T follicular helper cell (primary cell): ENCODE data around the gene MOB1A.
"Not testable (repeated sequence)": the region's sequence is repeated elsewhere in the genome, so short reads cannot be mapped to it uniquely, and the experiment has no call there.

Source experiments
- DNase-seq: peaks from one replicate; pipeline ENCODE4 v3.0.0-alpha.2; 2020; ENCODE audit warnings: low read depth
- total RNA-seq, 2 experiments: gene quantifications; one replicate each; lab custom pipeline; 2026; lab: John Stamatoyannopoulos, UW

MOB1A gene
- total RNA-seq, result 344 to 348 reads per million in 2 experiments

DNA sequence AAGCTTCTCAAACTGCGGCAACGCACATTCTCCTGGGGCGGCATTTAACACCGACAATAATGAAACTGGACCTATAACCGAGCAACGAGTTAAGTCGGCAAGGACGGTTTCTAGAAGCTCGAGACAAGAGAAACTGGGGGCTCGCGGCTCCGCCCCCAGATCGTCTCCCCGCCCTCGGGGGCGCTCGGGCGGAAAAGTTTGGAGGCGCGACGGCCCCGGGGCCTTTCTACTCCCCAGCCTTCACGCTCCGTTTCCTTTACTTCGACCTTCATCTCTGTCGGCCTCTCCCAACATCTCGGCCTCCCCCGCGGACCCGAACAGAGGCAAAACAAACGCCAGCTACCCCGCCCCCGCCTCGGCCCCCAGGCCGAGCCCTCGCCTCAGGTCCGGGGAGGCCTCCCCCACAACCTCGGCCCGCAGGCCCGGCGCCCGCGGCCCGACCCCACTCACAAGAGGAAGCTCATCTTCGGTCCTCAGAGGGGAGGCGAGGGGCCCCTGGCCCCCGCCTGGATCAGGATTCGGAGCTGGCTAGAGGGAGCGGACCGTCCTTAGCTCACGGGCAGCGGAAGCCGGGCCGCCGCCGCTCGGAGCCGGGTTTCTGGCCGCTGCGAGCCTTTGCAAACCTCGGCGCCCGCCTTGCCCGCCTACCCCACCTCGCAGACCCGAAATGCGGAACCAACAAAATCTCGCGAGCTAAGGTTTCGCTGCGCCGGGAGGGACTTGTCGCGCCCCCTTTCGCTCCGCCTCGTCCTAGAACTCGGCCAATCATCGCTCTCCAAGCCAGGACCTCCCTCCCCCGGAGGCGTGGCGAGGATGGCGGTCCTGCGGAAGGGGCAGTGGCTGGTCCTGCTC, at the start of gene MOB1A:
TSS of gene MOB1A (minus strand) at position 669 of the 852 bp plus-strand sequence. CDS start at position 464, 205 bp downstream.
- peak; percentile 96 for DNase-seq

DNA sequence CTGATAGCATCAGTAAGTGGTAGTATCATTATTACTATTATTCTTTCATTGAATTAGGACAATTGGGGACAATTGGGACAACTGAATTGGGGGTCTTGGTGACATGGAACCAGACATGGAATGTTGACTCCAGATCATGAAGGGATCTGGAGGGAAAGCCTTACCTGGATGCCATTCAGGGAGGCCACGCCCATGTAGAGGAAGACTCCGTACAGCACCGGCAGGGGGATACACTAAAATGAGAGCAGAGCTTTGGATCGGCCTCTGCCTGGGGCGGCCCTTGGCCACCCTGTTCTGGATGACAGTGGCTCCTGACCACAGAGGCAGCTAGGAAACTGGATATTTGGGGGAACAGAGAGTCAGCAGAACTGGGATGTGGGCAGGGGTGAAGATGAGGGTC, 49.0 kb upstream of the MOB1A start:
- DNase-seq, result no peak

DNA sequence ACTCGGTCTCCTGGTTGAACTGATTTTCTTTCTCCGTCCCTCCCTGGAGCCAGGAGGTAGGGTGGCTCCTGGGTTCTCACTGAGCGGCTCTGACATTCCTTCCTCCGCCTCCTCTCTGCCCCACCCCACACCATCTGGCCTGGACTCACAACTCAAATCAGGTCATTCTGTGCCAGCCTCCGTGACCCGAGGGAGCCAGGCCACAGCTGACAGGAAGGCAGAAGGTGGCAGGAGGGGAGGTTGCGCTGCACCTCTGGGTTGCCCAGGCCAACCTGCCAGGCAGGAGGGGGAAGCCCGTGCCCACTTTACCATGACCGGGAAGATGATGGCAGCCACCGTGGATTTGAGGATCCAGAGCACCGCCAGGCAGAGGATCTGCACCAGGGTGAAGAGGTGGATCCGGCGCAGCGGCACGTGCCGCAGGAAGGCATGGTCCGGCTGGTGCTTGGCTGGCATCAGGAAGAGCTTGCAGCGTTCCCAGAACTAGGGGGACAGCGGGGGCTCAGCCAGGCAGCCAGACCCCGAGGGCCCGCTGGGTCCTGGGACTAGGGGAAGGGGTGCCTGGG, 48.1 kb upstream of the MOB1A start:
- DNase-seq, result no peak

DNA sequence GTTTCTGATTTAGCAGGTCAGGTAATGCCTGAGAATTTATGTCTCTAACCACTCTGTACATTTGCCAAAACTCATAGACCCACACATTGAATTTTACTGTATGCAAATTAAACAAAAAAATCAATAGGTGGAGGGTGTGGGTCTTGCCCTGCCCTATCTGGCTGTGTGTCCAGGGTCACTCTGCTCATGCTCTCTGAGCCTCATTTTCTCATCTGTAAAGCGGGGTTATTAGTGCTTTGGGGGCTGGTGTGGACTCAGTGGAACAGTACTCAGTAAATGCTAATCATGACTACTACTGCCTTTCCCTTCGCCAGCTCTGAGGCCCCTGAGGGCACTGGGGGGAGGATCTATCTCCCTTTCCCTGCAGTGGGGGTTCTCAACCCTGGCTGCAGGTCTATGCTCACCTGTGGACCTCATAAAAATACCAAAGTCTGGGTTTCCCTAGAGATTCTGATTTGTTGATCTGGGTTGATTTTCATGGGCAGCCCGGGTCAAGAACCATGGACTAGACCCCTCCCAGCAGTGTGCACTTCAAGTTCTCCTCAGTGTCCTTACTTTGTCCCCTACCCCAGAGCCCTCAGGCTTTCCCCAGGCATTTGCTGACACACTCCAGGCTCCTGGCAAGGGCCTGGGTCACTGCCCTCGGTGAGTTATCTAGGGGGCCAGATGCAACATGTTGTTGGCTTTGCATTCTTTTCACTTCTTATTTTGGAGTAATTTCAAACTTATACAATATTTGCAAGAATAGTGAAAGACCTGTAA, 47.2 kb upstream of the MOB1A start:
- DNase-seq, result no peak

DNA sequence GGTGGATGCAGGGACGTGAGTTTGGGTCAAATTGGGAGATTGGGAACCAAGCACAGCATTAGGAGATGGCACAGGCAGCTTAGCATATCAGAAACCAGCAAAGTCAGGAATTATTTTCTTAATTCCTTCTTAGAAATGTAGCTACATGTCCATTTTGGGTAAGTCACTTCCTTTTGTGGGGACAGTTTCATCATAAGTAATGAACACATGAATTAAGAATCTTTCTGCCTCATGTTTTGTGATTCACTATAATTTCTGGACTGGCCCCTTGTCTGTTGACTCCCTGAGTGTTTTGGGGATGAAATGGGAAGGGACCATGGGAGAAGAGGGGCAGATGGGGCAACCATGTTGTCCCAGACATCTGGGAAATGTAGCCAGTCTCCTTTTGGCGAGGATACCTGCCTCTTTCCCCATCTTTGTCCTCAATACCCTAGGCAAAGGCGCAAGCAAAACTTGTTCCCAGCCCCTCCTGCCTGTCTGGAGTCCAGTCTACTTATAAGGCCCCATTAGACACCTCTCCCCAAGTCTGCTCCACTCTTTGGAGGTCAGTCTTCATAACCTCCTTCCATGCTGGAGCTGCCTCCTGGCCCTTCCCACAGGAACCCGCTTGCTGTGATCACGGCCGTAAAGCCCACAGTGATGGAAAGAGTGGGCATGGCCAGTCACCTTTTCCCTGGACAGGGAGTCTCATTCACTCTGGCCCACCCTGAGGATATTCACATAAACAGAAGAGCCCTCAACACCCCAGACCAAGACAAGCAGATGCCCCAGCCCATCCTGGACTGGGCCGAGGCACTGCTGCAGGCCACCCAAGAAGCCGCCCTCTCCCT, 45.5 kb upstream of the MOB1A start:
- DNase-seq, result no peak

DNA sequence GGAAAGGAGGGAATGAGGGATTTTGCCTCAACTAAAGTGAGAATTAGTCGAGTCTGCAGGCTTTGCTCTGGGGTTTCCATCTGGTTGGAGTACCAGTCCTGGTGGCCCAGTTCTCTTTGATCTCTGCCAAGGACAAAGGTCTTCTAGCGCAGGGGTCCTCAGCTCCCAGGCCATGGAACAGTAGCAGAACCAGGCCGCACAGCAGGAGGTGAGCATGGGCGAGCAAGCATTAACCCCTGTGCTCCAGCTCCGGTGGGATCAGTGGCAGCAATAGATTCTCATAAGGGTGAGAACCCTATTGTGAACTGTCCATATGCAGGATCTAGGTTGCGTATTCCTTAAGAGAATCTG, 43.6 kb upstream of the MOB1A start:
- DNase-seq, result no peak

DNA sequence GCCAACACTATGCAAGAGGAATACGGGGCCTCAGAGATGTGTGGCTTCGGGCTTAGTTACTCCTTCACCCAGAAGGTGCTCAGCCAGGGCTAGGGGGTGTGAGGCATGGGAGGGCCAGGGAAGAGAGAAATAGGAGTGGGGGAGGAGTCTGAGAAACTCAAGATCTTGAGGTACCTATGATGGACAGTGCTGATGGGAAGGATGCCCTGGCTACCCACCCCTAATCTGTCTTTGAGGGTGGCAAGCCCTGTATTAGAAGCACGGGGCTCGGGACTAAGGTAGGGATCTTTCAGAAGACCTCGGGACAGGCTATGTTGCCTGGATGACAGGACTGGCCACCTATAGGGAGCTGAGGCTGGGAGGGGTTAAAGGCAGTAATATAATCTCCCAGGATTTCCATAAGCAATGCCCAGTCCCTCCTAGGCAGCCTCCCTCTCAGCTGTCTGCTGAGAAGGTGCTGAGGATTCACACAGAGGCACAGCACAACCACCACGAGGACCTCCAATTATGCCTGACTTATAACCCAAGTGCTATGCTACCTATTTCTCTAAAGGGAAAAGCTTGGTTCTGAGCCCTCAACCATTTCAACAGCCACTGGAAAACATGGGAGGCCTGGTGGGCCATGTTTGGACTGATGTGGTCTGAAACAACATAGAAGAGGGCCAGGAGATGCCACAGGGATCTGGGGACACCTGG, 43.1 kb upstream of the MOB1A start:
- no peak for DNase-seq

DNA sequence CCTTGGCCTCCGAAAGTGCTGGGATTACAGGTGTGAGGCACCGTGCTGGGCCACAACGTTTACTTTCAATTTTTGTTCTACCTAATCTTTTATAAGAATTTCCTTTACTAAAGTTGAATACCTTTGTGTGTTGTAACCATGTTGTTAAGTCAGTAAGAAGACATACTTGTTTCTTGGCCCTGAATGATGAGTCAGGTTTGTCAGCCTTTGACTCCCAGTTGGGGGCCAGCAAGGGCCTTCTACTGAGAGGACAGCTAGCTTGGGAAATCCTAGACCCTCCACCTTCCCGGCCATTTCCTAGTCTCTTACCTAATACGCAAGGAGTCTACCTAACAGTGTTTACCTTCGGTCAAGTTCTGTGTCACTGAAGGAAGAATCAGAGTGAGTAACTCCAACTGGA, 42.4 kb upstream of the MOB1A start:
- no peak for DNase-seq

DNA sequence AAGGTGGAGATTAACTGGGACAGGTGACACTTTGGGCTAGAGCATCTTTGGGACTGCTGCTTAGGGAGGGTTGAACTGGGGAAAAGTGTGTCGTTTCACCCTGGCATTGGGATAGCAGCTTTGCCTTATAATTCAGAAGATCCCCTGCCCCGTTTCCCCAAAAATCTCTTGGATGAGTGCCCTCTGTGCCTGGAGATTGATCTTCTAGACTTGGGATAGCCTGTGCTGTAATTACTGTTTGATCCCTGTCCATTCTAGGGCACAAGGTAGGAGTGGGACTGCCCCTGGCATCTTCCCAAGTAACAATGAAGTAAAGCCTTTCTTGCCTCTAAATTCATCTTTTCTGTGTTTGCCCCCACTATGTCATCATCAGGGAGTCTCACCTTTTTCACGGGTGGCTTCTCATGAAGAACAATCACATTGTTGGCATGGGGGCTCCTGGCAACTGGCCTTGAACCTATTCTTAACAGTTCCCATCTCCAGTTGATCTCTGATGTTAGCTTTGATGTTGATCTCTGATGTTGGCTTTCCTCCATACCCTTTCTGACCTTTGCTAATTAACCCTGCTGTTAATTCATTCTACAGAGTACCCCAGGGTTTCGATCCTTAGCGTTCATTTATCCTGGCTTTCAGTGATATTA, 41.3 kb upstream of the MOB1A start:
- no peak for DNase-seq

DNA sequence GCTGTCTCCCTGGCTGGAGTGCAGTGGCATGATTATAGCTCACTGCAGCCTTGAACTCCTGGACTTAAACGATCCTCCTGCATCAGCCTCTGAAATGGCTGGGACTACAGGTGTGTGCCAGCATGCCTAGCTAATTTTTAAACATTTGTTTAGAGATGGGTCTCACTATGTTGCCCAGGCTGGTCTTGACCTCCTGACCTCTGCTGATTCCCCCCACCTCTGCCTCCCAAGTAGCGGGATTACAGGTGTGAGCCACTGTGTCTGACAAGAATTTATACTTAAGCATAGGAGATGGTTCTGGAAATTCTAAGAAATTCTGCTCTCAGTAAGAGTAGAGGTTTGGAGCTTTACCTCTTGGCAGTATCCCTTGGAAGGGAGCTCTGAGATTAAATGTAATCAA, 38.0 kb upstream of the MOB1A start:
- DNase-seq, result no peak

DNA sequence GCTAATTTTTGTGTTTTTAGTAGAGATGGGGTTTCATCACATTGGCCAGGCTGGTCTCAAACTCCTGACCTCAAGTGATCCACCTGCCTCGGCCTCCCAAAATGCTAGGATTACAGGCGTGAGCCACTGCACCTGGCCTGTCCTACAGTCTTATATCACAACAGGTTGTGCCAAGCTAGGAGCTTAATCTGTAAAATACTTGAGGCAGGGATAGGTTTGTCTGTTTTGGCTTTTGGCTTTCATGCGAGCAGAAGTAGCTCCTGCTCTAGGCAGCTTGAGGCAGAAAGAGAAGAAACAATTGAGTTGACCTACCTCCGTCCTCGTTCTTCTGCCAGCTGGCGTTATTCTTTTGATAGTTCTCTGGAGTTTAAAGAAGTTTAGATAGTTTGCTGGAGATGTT, 37.1 kb upstream of the MOB1A start:
- not testable (repeated sequence) for DNase-seq

DNA sequence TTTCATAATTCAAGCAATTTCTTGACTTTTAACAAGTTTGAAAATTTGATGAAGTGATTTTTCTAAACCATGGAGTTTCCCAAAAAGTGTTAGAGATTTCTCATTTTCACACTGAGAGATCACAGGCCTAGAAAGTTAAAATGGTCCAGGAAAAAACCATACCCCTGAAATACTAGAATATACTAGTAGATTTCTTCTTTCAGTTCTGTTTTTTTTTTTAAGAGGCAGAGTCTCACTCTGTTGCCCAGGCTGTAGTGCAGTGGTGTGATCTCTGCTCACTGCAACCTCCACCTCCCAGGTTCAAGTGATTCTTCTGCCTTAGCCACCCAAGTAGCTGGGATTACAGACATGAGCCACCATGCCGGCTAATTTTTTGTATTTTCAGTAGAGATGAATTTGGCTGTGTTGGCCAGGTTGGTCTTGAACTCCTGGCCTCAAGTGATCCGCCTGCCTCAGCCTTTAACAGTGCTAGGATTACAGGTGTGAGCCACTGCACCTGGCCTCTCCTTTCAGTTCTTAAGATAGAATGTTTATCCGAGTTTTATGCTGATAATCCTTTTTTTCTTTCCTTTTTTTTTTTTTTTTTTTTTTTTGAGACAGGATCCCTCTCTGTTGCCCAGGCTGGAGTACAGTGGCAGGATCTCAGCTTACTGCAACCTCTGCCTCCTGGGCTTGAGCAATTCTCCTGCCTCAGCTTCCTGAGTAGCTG, 34.2 kb upstream of the MOB1A start:
- DNase-seq, result no peak

DNA sequence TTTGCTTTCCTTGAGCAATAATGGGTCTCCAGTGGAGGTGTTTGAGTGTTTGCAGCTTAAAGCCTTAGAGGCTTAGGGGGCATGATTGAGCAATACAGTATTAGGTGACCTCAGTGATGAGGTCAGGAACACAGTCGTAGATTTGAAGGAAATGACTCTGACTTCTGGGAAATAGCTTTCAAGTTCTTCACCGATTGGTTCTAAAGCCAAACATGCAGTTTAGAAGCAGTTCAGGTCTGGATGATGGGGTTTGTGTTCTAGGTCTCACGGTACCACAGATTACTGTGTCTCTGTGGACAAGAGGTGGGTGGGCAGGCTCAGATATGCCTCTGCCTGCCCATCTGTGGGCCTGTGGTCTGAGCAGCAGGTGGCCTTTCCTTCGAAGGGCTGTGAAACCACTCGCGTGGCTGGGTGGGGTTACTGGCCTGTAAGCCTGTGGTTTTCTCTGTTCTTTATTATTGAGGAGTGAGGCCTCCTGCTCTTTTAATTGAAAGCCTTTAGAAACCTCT, 27.6 kb upstream of the MOB1A start:
- DNase-seq, result no peak

DNA sequence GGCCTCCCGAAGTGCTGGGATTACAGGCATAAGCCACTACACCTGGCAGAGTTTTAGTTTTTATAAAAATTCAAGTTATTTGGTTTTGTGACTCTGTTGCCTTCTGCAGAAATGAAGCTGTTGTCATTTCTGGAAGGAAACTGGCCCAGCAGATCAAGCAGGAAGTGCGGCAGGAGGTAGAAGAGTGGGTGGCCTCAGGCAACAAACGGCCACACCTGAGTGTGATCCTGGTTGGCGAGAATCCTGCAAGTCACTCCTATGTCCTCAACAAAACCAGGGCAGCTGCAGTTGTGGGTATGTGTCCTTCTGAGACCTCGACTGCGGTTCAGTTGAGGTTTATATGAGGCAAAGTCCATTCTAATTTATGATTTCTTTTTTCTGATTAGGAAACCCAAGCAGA, 26.9 kb upstream of the MOB1A start:
- DNase-seq, result no peak

DNA sequence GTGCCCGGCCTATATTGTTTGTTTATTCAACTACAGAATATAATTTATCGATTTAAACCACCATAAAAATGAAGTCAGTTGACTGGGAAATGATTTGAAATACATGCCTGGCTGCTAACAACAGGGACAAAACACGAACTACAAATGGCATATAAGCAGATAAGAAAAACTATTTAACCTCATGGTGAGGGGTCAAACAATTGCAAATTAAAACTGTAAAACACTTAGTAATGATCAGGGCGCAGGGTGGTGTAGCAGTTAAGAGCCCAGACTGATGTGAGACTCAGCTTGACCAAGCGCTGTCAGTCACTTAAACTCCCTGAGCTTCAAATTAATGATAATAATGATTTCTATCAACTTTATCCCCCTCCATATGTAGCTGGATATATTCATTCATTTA, 26.4 kb upstream of the MOB1A start:
- DNase-seq, result no peak

DNA sequence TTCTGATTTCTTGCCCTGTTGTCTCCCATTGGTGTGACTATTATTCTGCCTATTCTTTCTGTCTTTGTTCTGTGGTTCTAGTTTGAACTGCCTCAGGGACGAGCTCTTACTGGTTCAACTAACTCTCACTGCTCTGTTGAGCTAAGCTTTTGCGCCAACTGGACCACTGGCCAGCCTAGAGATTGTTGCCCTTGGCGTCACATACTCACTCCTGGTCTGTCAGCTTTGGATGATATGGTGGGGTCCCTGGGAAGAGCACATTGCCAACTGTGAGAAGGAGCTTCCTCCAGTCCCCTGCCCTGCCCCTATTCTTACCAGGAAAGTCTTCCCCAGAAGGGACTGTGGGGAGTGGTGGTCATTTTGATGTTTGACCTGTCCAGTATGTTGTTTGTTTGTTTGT, 25.8 kb upstream of the MOB1A start:
- no peak for DNase-seq

DNA sequence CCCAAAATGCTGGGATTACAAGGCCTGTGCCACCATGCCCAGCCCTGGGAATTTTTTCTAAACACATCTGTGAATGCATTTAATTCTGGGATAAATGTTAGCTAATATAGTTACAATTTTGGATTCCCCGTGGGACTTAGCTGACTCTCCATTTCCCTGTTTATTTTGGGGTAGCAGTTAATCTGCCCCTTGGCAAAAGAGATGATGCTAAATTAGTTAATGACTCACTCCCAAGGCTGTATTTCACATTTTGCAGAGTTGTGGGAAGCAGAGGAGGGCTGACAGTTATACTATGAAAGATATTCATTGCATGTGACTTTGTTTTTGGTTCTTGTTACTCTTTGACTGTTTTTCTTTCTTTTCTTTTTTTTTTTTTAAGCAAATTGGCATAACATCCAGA, 22.9 kb upstream of the MOB1A start:
- DNase-seq, result no peak

DNA sequence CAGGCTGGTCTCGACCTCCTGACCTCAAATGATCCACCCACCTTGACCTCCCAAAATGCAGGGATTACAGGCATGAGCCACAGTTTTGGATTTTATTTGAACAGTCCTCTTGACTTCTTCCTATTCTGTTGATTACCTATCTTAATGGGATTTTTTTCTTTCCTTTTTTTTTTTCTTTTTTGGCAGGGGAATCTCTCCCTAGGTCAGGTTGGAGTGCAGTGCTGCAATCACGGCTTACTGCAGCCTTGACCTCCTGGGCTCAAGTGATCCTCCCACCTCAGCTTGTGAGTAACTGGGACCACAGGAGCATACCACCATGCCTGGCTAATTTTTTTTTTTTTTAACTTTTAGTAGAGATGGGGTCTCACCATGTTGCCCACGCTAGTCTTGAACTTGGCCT, 22.5 kb upstream of the MOB1A start:
- no peak for DNase-seq

DNA sequence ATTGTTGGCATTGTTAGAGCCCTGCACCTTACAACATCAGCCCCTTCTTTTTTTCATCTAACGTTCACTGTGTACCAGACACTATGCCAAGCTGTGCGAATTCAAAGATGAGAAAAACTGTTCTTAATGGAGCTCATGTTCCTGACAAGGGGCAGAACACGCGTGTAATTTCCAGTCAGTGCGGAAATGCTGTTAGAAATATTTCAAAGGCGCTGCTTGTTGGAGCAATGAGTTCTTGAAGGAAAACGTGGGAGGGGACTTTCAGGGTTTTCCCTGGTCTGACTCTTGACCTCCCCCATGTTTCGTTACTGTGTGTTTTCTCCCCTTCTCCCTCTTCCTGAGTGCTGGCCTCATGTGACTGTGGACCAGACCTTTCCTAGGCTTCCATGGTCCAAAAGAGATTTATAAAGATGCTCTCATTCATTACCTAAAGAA, 21.2 kb upstream of the MOB1A start:
- no peak for DNase-seq

DNA sequence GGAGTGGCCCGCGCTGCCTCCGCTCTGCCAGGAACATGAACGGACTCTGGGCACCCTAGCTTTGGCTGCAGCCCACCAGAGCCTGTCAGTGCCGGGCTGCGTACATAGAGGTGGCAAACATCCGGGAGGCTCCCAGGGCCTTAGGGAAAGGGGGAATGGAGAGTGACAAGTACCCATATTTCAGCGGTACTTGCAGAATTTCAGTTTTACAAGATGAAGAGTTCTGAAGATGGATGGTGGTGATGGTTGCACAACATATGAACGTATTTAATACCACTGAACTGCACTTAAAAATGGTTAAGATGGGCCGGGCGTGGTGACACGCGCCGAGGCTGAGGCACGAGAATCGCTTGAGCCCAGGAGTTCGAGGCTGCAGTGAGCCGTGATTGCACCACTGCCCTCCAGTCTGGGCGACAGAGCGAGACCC, 20.6 kb upstream of the MOB1A start:
- DNase-seq, result no peak
